GM12878 (cell line): ENCODE measurements around the gene TPH2. TPM values are rescaled to one million over a fixed set of nuclear protein-coding genes. Genes with fewer than 3 reads are reported as not detected.

ENCODE experiments used
- ATAC-seq: fragments of 200-7000 bp; cut with Tn5 transposase; 3 replicates; pipeline ENCODE4 v1.9.1; 2020; ENCODE audit warnings: mild to moderate bottlenecking, moderate library complexity
- BruUV-seq: library from RNA; stranded (reverse); fragments of 400-500 nt; replicated peaks from 2 replicates; lab custom pipeline; 2021; lab: Mats Ljungman, UMichigan
- CTCF ChIA-PET: fragments of 300-600 bp; sonication (Branson Sonifier 250); formaldehyde crosslinking; extraction: SDS; loops from one replicate; lab custom pipeline; 2021; ENCODE audit warnings: inconsistent platforms; lab: Yijun Ruan, JAX
- POLR2A ChIA-PET: fragments of 350-600 bp; formaldehyde crosslinking; extraction: SDS; loops from one replicate; lab custom pipeline; 2021; ENCODE audit warnings: inconsistent platforms; lab: Charles Lee
- RAD21 ChIA-PET: fragments of 300-600 bp; sonication (Branson Sonifier 250); formaldehyde crosslinking; loops from one replicate; lab custom pipeline; 2023; ENCODE audit warnings: antibody characterized with exemption; ENCODE audit not compliant: unreplicated experiment; lab: Charles Lee
- SMC1A ChIA-PET: fragments of 300-600 bp; sonication (Branson Sonifier 250); formaldehyde crosslinking; loops from one replicate; lab custom pipeline; 2023; ENCODE audit not compliant: unreplicated experiment, uncharacterized antibody; lab: Charles Lee
- DNase-seq: peaks from one replicate; pipeline ENCODE4 v3.0.0-alpha.2; 2011; ENCODE audit warnings: low read depth, low spot score
- FAIRE-seq: peaks from 3 replicates; lab custom pipeline; 2011; peaks lifted over from hg19 to GRCh38; lab: Jason Lieb, UNC
- H2AFZ ChIP-seq: 2 replicates; pipeline ENCODE4 v1.6.0; 2011; ENCODE audit warnings: low read depth, low read length, control low read depth; ENCODE audit not compliant: control insufficient read depth
- H3K27ac ChIP-seq: 2 replicates; pipeline ENCODE4 v1.5.1; 2011; ENCODE audit warnings: control low read depth; ENCODE audit not compliant: control insufficient read depth, insufficient read depth
- H3K27me3 ChIP-seq, 2 experiments: replicated peaks in 1 of 2; 2 replicates each; pipeline versions ENCODE4 v1.6.0 to v1.6.1; 2011; ENCODE audit warnings: low read length in 1 of 2; ENCODE audit not compliant: control insufficient read depth in 2 of 2, insufficient read depth in 2 of 2
- H3K36me3 ChIP-seq, 2 experiments: 2 replicates each; pipeline ENCODE4 v1.5.1; 2011; ENCODE audit warnings: low read length in 1 of 2; ENCODE audit not compliant: control insufficient read depth in 2 of 2, insufficient read depth in 2 of 2
- H3K4me1 ChIP-seq: 2 replicates; pipeline ENCODE4 v1.6.1; 2011; ENCODE audit warnings: mild to moderate bottlenecking, low read length, moderate library complexity, mixed read lengths; ENCODE audit not compliant: control insufficient read depth, insufficient read depth
- H3K4me2 ChIP-seq: 2 replicates; pipeline ENCODE4 v1.6.0; 2011; ENCODE audit warnings: control low read depth; ENCODE audit not compliant: control insufficient read depth, insufficient read depth
- H3K4me3 ChIP-seq: fragments of 200-600 bp; sonication (generic); 2 replicates; pipeline ENCODE4 v1.5.1; 2016
- H3K79me2 ChIP-seq: 2 replicates; pipeline ENCODE4 v1.6.0; 2011; ENCODE audit warnings: low read length; ENCODE audit not compliant: control insufficient read depth, insufficient read depth
- H3K9ac ChIP-seq: 2 replicates; pipeline ENCODE4 v1.8.0; 2011; ENCODE audit warnings: low read length, control low read depth, mixed read lengths; ENCODE audit not compliant: control insufficient read depth, insufficient read depth
- H3K9me3 ChIP-seq: replicated peaks from 3 replicates; pipeline ENCODE4 v1.5.1; 2011; ENCODE audit warnings: mild to moderate bottlenecking, low read length; ENCODE audit not compliant: control insufficient read depth, insufficient read depth
- H4K20me1 ChIP-seq: 2 replicates; pipeline ENCODE4 v1.6.0; 2011; ENCODE audit not compliant: control insufficient read depth, insufficient read depth
- EED ChIP-seq: sonication (generic); IDR thresholded peaks from 2 replicates; pipeline ENCODE4 v1.6.1; 2016; ENCODE audit warnings: antibody characterized with exemption, low read depth
- IKZF1 ChIP-seq: fragments of 450-650 bp; conservative IDR thresholded peaks from 2 replicates; pipeline ENCODE4 v1.6.1; 2017; ENCODE audit warnings: antibody characterized with exemption, mild to moderate bottlenecking
- KDM1A ChIP-seq: fragments of 200-600 bp; sonication (generic); IDR thresholded peaks from 2 replicates; pipeline ENCODE4 v1.6.1; 2016; ENCODE audit warnings: borderline replicate concordance
- MTA2 ChIP-seq: fragments of 450-650 bp; IDR thresholded peaks from 2 replicates; pipeline ENCODE4 v1.6.1; 2016; ENCODE audit warnings: low read depth, mild to moderate bottlenecking, moderate library complexity
- NFXL1 ChIP-seq: fragments of 450-650 bp; IDR thresholded peaks from 2 replicates; pipeline ENCODE4 v1.6.1; 2017; ENCODE audit warnings: antibody characterized with exemption, mild to moderate bottlenecking, borderline replicate concordance
- NFYA ChIP-seq: IDR thresholded peaks from 2 replicates; pipeline ENCODE4 v1.6.1; 2011; ENCODE audit warnings: low read depth, mild to moderate bottlenecking, low read length, improper control_type of control experiment, borderline replicate concordance
- NR2C1 ChIP-seq: fragments of 450-650 bp; IDR thresholded peaks from 2 replicates; pipeline ENCODE4 v1.6.1; 2017; ENCODE audit warnings: antibody characterized with exemption, mild to moderate bottlenecking, moderate library complexity
- PAX5 ChIP-seq: IDR thresholded peaks from 2 replicates; pipeline ENCODE4 v1.6.1; 2011; ENCODE audit warnings: low read depth, low read length, borderline replicate concordance
- WGBS: methylation state at CpG from one replicate; pipeline ENCODE4 v1.1.6; 2016; ENCODE audit warnings: low lambda C conversion rate; ENCODE audit not compliant: insufficient replicate concordance, insufficient coverage; ENCODE audit errors: missing lambda C conversion rate; 5-methylcytosine and 5-hydroxymethylcytosine counted together
- in situ Hi-C: fragments of 300-500 bp; cut with MboI; formaldehyde crosslinking; loops from 9 replicates; pipeline ENCODE4 v1.14.3; 2018; ENCODE audit warnings: mixed read lengths
- intact Hi-C: fragments of 100-400 bp; cut with micrococcal nuclease; formaldehyde crosslinking; loops from one replicate; pipeline ENCODE4 v1.14.2; 2022; ENCODE audit not compliant: unreplicated experiment
- polyA plus RNA-seq, 11 experiments: library from polyadenylated mRNA; depleted of rRNA in 4 of 11; unstranded in 6 of 11; stranded (reverse) in 5 of 11; fragments of >200 nt; fragmentation: Nextera tagmentation in 4 of 11; fragmentation: Illumina TruSeq in 1 of 11; extraction: Ambion mirVana in 4 of 11; extraction: Trizol in 1 of 11; gene quantifications; 1 replicate in 1 of 11; 2 replicates in 10 of 11; pipeline versions ENCODE4 v1.2.1 to v1.2.3, GENCODE V29; 2011 to 2016; ENCODE audit warnings: inconsistent platforms in 2 of 11, missing spikeins in 2 of 11, low read depth in 1 of 11
- total RNA-seq, 4 experiments: library from RNA; depleted of rRNA in 3 of 4; stranded (reverse); fragments of >200 nt in 3 of 4; fragmentation: Illumina TruSeq in 1 of 4; extraction: Trizol in 1 of 4; gene quantifications; 2 replicates each; pipeline versions ENCODE4 v1.2.1 to v1.2.3, GENCODE V29; 2013 to 2021
- TF ChIP-seq, protein P1 (sequence below): IDR thresholded peaks from 2 replicates; pipeline ENCODE4 v1.6.1; 2011; ENCODE audit warnings: mild to moderate bottlenecking, low read depth, low read length, moderate library complexity; ENCODE audit not compliant: insufficient replicate concordance
- TF ChIP-seq, protein P2 (sequence below): IDR thresholded peaks from 2 replicates; pipeline ENCODE4 v1.6.1; 2011; ENCODE audit warnings: low read depth, mild to moderate bottlenecking, low read length, moderate library complexity, borderline replicate concordance; ENCODE audit errors: extremely low read depth
- TF ChIP-seq, protein P3 (sequence below): fragments of 450-650 bp; IDR thresholded peaks from 2 replicates; pipeline ENCODE4 v1.6.1; 2017; ENCODE audit warnings: mild to moderate bottlenecking
- TF ChIP-seq, protein P4 (sequence below): IDR thresholded peaks from 2 replicates; pipeline ENCODE4 v1.6.1; 2011; ENCODE audit warnings: borderline replicate concordance, low read depth, mild to moderate bottlenecking, moderate library complexity, low read length; ENCODE audit not compliant: insufficient read depth, poor library complexity, severe bottlenecking
- TF ChIP-seq, protein P5 (sequence below): IDR thresholded peaks from 2 replicates; pipeline ENCODE4 v1.6.1; 2012; ENCODE audit warnings: low read depth, low read length, improper control_type of control experiment

Gene TPH2
- total and polyA plus RNA-seq, 10 of the 15 experiments (the other 5 are each of a cell fraction or from before 2014, with no cell fraction given) = not detected

DNA sequence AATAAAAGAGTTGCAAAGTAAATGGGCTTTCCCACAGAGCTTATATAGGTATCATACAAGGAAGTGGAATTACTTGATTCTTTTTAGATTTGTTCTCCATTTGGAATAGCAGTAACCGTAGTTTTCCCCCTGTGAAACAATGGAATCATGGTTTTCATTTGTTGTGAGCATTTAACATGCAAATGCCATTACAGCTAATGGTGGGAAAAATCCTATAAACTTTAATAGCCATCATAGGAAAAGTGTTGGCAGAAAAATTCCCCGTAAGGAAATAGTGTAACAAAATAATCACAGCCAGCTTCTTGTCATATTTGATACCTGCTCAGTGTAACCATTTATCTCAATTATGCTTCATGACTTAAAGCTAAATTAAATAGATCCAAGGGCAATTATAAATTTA, 95.3 kb downstream of the TPH2 start:
- BruUV-seq = no TSS peak
- TF ChIP-seq KDM1A (no peak), EED (no peak), IKZF1 (no peak), NR2C1 (no peak), NFXL1 (no peak), MTA2 (no peak), PAX5 (no peak), NFYA (no peak)
- TF ChIP-seq, protein P1, sequence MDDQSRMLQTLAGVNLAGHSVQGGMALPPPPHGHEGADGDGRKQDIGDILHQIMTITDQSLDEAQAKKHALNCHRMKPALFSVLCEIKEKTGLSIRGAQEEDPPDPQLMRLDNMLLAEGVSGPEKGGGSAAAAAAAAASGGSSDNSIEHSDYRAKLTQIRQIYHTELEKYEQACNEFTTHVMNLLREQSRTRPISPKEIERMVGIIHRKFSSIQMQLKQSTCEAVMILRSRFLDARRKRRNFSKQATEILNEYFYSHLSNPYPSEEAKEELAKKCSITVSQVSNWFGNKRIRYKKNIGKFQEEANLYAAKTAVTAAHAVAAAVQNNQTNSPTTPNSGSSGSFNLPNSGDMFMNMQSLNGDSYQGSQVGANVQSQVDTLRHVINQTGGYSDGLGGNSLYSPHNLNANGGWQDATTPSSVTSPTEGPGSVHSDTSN = no peak
- TF ChIP-seq, protein P2, sequence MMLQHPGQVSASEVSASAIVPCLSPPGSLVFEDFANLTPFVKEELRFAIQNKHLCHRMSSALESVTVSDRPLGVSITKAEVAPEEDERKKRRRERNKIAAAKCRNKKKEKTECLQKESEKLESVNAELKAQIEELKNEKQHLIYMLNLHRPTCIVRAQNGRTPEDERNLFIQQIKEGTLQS = no peak
- TF ChIP-seq, protein P3, sequence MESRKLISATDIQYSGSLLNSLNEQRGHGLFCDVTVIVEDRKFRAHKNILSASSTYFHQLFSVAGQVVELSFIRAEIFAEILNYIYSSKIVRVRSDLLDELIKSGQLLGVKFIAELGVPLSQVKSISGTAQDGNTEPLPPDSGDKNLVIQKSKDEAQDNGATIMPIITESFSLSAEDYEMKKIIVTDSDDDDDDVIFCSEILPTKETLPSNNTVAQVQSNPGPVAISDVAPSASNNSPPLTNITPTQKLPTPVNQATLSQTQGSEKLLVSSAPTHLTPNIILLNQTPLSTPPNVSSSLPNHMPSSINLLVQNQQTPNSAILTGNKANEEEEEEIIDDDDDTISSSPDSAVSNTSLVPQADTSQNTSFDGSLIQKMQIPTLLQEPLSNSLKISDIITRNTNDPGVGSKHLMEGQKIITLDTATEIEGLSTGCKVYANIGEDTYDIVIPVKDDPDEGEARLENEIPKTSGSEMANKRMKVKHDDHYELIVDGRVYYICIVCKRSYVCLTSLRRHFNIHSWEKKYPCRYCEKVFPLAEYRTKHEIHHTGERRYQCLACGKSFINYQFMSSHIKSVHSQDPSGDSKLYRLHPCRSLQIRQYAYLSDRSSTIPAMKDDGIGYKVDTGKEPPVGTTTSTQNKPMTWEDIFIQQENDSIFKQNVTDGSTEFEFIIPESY = no peak
- TF ChIP-seq, protein P4, sequence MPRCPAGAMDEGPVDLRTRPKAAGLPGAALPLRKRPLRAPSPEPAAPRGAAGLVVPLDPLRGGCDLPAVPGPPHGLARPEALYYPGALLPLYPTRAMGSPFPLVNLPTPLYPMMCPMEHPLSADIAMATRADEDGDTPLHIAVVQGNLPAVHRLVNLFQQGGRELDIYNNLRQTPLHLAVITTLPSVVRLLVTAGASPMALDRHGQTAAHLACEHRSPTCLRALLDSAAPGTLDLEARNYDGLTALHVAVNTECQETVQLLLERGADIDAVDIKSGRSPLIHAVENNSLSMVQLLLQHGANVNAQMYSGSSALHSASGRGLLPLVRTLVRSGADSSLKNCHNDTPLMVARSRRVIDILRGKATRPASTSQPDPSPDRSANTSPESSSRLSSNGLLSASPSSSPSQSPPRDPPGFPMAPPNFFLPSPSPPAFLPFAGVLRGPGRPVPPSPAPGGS = no peak
- TF ChIP-seq, protein P5, sequence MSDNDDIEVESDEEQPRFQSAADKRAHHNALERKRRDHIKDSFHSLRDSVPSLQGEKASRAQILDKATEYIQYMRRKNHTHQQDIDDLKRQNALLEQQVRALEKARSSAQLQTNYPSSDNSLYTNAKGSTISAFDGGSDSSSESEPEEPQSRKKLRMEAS = no peak
- RAD21 ChIA-PET = no interaction called here
- CTCF ChIA-PET = no interaction called here
- no peak overlapping the region for H3K9ac ChIP-seq
- DNase-seq (no peak), FAIRE-seq (no peak), ATAC-seq (no peak)
- H4K20me1 ChIP-seq = no peaks in the 10 kb centered on the region
- H3K4me2 ChIP-seq = no peak overlapping the region
- H3K36me3 ChIP-seq = no peaks in the 10 kb centered on the region
- POLR2A ChIA-PET = no interaction called here
- WGBS = 37% methylated on average over 2 of the region's 2 CpGs
- no peaks in the 10 kb centered on the region for H3K4me1 ChIP-seq
- SMC1A ChIA-PET = interaction anchor here (0.8 to 1.3 kb wide), 3 partner anchors 8 to 21 kb away, joined by 3 to 4 read pairs (median 3); no protein-coding TSS in a partner anchor
- intact Hi-C loops (no loop called here), in situ Hi-C loops (no loop called here)
- H3K4me3 ChIP-seq = no peak overlapping the region
- H3K27me3 ChIP-seq = no peaks in the 10 kb centered on the region
- H3K27ac ChIP-seq = no peak overlapping the region
- no peaks in the 10 kb centered on the region for H3K9me3 ChIP-seq
- no peaks in the 10 kb centered on the region for H3K79me2 ChIP-seq
- H2AFZ ChIP-seq = no peak overlapping the region
